ENCODE data around the gene RNF11.

GRCh38 chr1:51301152-51301843 is 65.2 kb downstream of the RNF11 start:
- TF ChIP-seq CTCF (optimal IDR thresholded peaks at IDR 0.05 in 1 of 3, IDR thresholded peaks at IDR 0.05 in 1 of 3, conservative IDR thresholded peaks at IDR 0.05 in 1 of 3; ENCODE audit: extremely low read depth in 1 of 3, insufficient read depth in 2 of 3, low read length in 3 of 3) = no peak
- no peak for TF ChIP-seq EZH2 (IDR thresholded peaks at IDR 0.05; ENCODE audit: low read length)
